Neural cell (in vitro differentiated cells): ENCODE results near the gene SV2A.

Experiments
- CTCF ChIP-seq: fragments of 450-650 bp; IDR thresholded peaks from 2 replicates; pipeline ENCODE4 v1.5.1; 2014; ENCODE audit warnings: antibody characterized with exemption, mild to moderate bottlenecking, moderate library complexity; ENCODE audit not compliant: poor library complexity, severe bottlenecking
- EP300 ChIP-seq: fragments of 450-650 bp; conservative IDR thresholded peaks from 2 replicates; pipeline ENCODE4 v1.6.1; 2014; ENCODE audit warnings: antibody characterized with exemption, mild to moderate bottlenecking, moderate library complexity; ENCODE audit not compliant: poor library complexity, severe bottlenecking
- EZH2 ChIP-seq: fragments of 200-600, 300-800 bp; shearing (Covaris generic), sonication (generic); IDR thresholded peaks from 2 replicates; pipeline ENCODE4 v1.6.1; 2014; ENCODE audit warnings: antibody characterized with exemption, low read length, borderline replicate concordance, mild to moderate bottlenecking; ENCODE audit not compliant: insufficient read depth, poor library complexity, severe bottlenecking
- MXI1 ChIP-seq: fragments of 450-650 bp; conservative IDR thresholded peaks from 2 replicates; pipeline ENCODE4 v1.6.1; 2014; ENCODE audit warnings: antibody characterized with exemption, mild to moderate bottlenecking; ENCODE audit not compliant: poor library complexity, severe bottlenecking
- POLR2AphosphoS5 ChIP-seq: IDR thresholded peaks from 2 replicates; pipeline ENCODE4 v1.6.1; 2012
- SMC3 ChIP-seq: fragments of 450-650 bp; conservative IDR thresholded peaks from 2 replicates; pipeline ENCODE4 v1.6.1; 2014; ENCODE audit warnings: antibody characterized with exemption, mild to moderate bottlenecking, moderate library complexity; ENCODE audit not compliant: poor library complexity

DNA sequence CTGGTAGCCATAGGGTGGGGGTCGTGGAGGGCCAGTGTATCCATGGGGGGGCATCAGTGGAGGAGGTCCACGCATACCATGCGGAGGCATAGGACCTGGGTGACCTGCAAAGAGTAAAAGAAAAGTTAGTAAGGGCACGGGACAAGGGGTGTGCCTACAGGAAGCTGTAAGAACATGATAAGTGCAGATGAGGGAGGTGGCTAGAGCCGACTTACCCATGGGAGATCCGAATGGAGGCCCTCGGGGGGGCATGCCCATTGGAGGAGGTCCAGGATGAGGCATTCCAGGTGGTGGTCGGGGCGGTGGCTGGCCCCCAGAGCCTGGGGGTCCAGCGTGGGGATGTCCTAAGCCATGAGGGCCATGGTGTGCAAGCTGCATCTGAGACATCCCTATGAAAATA, 6.0 kb upstream of the SV2A start:
- TF ChIP-seq CTCF = no peak
- no peak for TF ChIP-seq SMC3
- no peak for TF ChIP-seq MXI1
- no peak for TF ChIP-seq EZH2
- TF ChIP-seq POLR2AphosphoS5 = no peak
- no peak for TF ChIP-seq EP300
